IPS-20b (cell line): ENCODE data around the gene RCOR1.
"Not testable (repeated sequence)": the region's sequence is repeated elsewhere in the genome, so short reads cannot be mapped to it uniquely, and the experiment has no call there.

Experiments used
- H3K27ac ChIP-seq: one replicate; pipeline ENCODE4 v1.5.1; 2013; ENCODE audit warnings: low read length
- H3K27me3 ChIP-seq: 2 replicates; pipeline ENCODE4 v1.6.1; 2013; ENCODE audit warnings: mild to moderate bottlenecking, low read length, inconsistent platforms; ENCODE audit not compliant: insufficient read depth
- H3K36me3 ChIP-seq: 2 replicates; pipeline ENCODE4 v1.6.1; 2013; ENCODE audit warnings: low read depth, mild to moderate bottlenecking, inconsistent platforms, low read length, moderate library complexity; ENCODE audit not compliant: insufficient read depth
- H3K4me1 ChIP-seq: 2 replicates; pipeline ENCODE4 v1.6.1; 2013; ENCODE audit warnings: mild to moderate bottlenecking, control low read depth, inconsistent platforms, low read length, moderate library complexity; ENCODE audit not compliant: insufficient read depth
- H3K4me3 ChIP-seq: 2 replicates; pipeline ENCODE4 v1.5.1; 2013; ENCODE audit warnings: mild to moderate bottlenecking, low read length, inconsistent platforms
- H3K9ac ChIP-seq: 2 replicates; pipeline ENCODE4 v1.6.1; 2013; ENCODE audit warnings: low read depth, mild to moderate bottlenecking, inconsistent platforms, low read length, moderate library complexity
- H3K9me3 ChIP-seq: 2 replicates; pipeline ENCODE4 v1.6.1; 2013; ENCODE audit warnings: mild to moderate bottlenecking, low read depth, low read length, inconsistent platforms; ENCODE audit not compliant: insufficient read depth

The RCOR1 gene

DNA sequence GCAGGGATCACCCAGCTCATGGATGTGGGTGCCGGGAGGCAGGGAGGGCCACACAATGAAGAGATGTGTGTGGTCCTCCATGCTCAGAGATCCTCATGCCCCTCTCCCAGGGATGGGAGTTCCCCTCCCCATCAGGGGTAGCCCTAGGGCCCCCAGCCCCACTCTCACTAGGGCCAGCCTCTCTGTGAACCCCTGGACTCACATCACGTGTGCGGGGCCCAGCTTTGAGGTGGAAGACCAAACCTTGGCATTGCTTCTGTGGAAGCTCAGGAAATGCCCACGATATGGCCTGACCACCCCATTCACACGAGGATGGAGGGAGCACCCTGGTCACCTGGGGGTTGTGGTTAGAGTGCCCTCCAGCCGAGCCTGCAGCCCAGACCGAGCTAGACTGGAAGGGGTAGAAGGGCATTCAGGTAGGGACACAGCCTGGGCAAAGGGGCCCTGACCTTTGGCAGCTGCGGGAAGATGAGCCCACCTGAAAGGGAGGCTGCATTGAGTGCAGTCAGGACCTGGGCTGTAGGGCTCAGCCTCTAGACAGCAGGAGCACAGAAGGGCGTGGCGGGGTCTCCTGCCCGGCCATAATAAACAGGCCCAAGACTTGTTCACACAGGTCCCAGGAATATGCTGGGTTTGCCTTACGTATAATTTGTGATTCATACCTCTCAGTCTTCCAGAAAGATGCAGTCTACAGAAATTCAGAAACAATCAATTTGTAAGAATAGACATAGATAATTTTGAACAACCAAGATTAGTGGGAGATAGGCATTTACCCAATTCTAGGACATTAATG, 34.8 kb upstream of the RCOR1 start:
- Histone ChIP-seq H3K27me3 (no peaks in the 10 kb centered on the region), H3K4me1 (no peaks in the 10 kb centered on the region), H3K27ac (no peak overlapping the region), H3K9me3 (no peaks in the 10 kb centered on the region), H3K4me3 (no peak overlapping the region), H3K9ac (no peak overlapping the region), H3K36me3 (no peaks in the 10 kb centered on the region)

DNA sequence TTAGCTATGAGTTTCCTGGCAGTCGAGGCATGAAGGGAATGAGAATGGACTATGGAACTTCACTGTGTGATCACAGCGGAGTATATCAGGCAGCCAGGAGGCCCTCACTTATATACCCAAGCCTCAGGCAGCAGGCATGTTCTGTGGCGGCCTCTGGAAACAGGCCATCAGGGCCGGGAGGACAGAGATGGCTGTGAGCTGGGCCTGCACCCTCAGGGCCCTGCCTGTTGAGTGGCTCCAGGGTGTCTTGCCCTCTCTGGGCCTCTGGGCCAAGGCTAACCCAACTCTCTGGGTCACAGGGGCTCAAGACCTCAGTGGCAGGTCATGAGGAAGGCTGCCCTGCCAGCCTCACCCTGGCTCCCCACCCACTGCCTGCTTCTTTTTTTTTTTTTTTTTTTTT, 33.9 kb upstream of the RCOR1 start:
- H3K9me3 ChIP-seq = no peaks in the 10 kb centered on the region
- no peaks in the 10 kb centered on the region for H3K27me3 ChIP-seq
- no peaks in the 10 kb centered on the region for H3K4me1 ChIP-seq
- H3K9ac ChIP-seq = no peak overlapping the region
- no peaks in the 10 kb centered on the region for H3K36me3 ChIP-seq
- H3K4me3 ChIP-seq = no peak overlapping the region
- H3K27ac ChIP-seq = no peak overlapping the region

DNA sequence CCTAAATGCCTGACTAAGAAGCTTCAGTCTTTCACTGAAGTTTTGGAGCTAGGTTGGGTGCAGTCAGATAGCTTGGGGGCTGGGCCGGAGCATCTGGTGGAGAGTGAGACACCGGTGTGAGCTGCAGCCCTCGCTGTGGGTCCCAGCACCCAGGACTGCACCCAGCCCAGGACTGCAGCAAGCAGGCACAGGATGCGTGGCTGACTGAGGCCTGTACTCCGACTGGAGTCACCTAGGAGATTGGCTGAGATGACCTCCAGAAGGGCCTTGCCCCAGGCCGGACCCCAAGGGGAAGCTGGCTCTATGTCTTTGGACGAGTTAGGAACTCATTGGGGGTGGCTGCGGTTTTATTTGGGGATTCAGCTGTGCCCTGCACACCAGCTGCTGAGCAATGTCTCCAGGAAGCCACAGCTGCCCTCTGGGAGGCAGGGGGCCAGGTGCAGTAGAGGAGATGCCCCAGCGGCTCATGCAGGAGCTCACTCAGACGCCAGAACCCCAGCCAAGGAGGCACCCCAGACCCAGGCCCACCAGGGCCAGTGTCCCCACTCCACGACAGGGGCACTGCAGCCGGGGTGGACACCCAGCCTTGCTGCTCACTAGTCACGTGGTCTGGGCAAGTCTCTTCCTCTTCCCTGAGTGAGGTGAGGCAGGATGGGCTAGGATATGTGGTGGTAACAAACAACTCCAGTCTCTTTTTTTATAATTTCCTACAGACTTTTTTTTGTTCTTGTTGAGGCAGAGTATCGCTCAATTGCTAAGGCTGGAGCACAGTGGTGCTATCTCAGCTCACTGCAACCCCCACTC, 31.8 kb upstream of the RCOR1 start:
- Histone ChIP-seq H3K4me3 (no peak overlapping the region), H3K27me3 (no peaks in the 10 kb centered on the region), H3K27ac (no peak overlapping the region), H3K9ac (no peak overlapping the region), H3K4me1 (no peaks in the 10 kb centered on the region), H3K9me3 (no peaks in the 10 kb centered on the region), H3K36me3 (no peaks in the 10 kb centered on the region)

DNA sequence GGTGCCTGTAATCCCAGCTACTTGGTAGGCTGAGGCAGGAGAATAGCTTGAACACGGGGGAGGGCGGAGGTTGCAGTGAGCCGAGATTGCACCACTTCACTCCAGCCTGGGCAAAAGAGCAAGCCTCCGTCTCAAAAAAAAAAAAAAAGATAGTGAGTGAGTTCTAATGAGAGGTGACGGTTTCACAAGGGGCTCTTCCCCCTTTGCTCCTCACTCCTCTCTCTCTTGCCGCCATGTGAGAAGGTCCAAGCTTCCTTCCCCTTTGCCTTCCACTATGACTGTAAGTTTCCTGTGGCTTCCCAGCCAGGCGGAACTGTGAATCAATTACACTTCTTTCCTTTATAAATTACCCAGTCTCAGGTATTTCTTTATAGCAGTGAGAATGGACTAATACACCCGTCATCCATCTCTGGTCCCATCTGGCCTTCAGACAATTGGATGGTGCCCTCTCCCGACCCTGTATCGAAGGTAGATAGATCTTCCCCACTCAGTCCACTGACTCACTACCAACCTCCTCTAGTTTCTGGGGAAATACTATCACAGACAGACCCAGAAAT, 27.0 kb upstream of the RCOR1 start:
- no peak overlapping the region for H3K9ac ChIP-seq
- no peak overlapping the region for H3K27ac ChIP-seq
- H3K36me3 ChIP-seq = no peaks in the 10 kb centered on the region
- no peak overlapping the region for H3K4me3 ChIP-seq
- peaks cover 9% of the 10 kb centered on the region for H3K4me1 ChIP-seq
- H3K27me3 ChIP-seq = no peaks in the 10 kb centered on the region
- H3K9me3 ChIP-seq = no peaks in the 10 kb centered on the region

DNA sequence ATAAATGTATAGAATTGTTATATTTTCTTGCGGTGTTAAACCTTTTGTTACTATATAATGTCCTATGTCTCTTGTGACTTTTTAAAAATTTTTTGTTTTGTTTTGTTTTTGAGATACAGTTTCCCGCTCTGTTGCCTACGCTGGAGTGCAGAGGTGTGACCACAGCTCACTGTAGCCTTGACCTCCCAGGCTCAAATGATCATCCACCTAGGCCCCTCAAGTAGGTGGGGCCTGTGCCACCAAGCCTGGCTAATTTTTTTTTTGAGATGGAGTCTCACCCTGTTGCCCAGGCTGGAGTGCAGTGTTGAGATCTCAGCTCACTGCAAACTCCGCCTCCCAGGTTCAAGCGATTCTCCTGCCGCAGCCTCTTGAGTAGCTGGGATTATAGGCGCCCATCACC, 26.5 kb upstream of the RCOR1 start:
- no peaks in the 10 kb centered on the region for H3K9me3 ChIP-seq
- no peak overlapping the region for H3K27ac ChIP-seq
- H3K9ac ChIP-seq = no peak overlapping the region

DNA sequence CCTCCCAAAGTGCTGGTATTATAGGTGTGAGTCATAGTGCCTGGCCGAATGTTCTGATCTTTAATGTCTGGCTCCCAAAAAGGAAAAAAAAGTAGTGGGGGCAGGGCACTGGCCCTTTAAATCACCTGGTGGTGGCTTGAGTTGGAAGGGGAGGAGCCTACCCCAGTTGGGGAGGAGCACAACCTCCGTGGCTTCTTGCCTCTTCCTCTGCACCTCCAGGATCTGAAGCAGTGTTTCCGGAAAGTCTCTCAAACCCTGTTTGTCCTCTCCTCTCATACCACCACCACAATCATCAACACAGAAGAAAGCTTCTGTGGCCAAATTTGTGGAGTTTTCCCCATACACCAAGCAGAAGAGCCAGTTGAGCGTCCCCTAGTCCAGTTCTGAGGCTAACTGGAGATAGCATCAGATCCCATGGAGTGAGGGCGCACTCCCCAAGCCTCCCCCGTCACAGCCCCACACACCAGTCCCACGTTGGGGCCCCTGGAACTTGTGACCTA, 24.3 kb upstream of the RCOR1 start:
- H3K27ac ChIP-seq = no peak overlapping the region
- H3K4me1 ChIP-seq = peaks cover 9% of the 10 kb centered on the region
- H3K36me3 ChIP-seq = no peaks in the 10 kb centered on the region
- H3K9ac ChIP-seq = peak overlapping the region; percentile 24; the same call in 1 of the 2 replicates
- H3K27me3 ChIP-seq = no peaks in the 10 kb centered on the region
- no peaks in the 10 kb centered on the region for H3K9me3 ChIP-seq
- peak overlapping the region; percentile 9; the same call in 1 of the 2 replicates for H3K4me3 ChIP-seq

More for the DNA sequence above, 26.5 kb upstream of the RCOR1 start:
- peaks cover 9% of the 10 kb centered on the region for H3K4me1 ChIP-seq
- H3K4me3 ChIP-seq = no peak overlapping the region
- no peaks in the 10 kb centered on the region for H3K27me3 ChIP-seq
- no peaks in the 10 kb centered on the region for H3K36me3 ChIP-seq

DNA sequence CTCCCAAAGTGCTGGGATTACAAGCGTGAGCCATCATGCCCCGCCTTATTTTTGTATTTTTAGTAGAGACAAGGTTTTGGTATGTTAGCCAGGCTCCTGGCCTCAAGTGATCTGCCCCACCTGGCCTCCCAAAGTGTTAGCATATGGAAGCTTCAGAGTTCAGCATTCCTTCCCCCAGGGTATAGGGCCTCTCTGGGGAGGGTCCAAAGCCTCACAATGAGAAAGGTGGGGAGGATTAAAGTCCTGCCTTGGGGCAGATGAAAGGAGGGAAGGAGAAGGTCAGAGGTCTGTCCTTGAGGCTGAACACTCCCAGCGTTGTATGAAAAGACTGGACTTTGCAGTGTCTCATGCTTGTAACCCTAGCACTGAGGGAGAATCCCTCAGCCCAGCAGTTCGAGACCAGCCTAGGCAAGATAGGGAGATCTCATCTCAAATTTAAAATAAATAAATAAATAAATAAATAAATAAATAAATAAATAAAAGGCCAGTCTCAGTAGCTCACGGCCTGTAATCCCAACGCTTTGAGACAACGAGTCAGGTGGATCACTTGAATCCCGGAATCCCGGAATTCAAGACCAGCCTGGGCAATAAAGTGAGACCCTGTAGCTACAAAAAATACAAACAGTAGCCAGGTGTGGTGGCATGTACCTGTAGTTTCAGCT, 22.0 kb upstream of the RCOR1 start:
- H3K9me3 ChIP-seq = no peaks in the 10 kb centered on the region
- H3K4me1 ChIP-seq = peaks cover 18% of the 10 kb centered on the region
- H3K4me3 ChIP-seq = no peak overlapping the region
- H3K9ac ChIP-seq = no peak overlapping the region
- no peaks in the 10 kb centered on the region for H3K36me3 ChIP-seq
- H3K27ac ChIP-seq = no peak overlapping the region
- H3K27me3 ChIP-seq = no peaks in the 10 kb centered on the region

DNA sequence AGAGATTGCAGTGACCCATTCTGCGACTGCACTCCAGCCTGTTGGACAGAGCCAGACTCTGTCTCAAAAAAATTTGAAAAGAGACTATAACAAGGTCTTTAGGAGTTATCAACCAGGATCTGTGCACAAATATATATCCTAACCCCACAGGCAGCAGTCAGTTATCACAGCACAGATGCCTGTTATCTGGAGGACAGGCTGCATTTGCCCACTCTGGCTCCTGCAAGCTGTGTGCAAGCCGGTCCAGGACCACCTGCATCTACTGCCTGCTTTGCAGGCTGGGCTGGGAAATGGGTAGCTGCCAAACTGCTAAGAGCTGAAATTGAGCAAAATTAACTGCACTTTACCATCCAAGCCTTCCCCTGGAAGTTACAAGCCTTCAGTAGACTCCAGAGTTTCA, 21.4 kb upstream of the RCOR1 start:
- Histone ChIP-seq H3K27ac (no peak overlapping the region), H3K36me3 (no peaks in the 10 kb centered on the region), H3K4me1 (peaks cover 18% of the 10 kb centered on the region), H3K9ac (no peak overlapping the region), H3K27me3 (no peaks in the 10 kb centered on the region), H3K9me3 (no peaks in the 10 kb centered on the region), H3K4me3 (no peak overlapping the region)

DNA sequence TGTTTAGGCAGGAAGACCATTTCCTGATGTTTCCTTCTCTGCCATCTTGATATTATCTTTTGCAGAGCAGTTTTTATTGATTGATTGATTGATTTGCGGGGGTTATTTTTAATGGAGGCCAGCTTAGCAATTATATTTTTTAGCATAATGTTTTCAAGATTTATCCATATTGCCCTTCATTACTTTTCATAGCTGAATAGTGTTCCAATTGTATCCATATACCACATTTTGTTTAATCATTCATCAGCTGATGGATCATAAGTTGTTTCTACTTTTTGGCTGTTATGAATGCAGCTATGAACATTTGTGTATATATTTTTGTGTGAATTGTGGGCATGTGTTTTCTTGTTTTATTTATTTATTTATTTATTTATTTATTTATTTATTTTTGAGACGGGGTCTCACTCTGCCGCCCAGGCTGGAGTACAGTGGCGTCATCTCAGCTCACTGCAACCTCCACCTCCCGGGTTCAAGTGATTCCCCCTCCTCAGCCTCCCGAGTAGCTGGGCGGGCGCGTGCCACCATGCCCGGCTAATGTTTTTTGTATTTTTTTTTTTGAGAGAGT, 20.9 kb upstream of the RCOR1 start:
- H3K36me3 ChIP-seq = no peaks in the 10 kb centered on the region
- no peak overlapping the region for H3K27ac ChIP-seq
- no peaks in the 10 kb centered on the region for H3K27me3 ChIP-seq
- no peak overlapping the region for H3K9ac ChIP-seq
- no peaks in the 10 kb centered on the region for H3K9me3 ChIP-seq
- H3K4me3 ChIP-seq = no peak overlapping the region
- H3K4me1 ChIP-seq = peaks cover 18% of the 10 kb centered on the region

DNA sequence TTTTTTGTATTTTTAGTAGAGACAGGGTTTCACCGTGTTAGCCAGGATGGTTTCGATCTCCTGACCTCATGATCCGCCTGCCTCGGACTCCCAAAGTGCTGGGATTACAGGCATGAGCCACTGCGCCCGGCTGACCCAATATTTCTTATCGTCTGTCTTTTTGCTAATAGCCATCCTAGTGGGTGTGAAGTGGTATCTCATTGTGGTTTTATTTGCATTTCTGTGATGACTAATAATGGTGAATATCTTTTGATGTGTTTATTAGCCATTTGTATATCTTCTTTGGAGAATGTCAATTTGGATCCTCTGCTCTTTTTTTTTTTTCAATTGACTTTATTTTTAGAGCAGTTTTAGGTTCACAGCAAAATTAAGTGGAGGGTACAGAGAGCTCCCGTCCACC, 19.3 kb upstream of the RCOR1 start:
- not testable (repeated sequence) for H3K27me3 ChIP-seq, H3K9ac ChIP-seq, H3K27ac ChIP-seq, H3K4me3 ChIP-seq, H3K36me3 ChIP-seq, H3K9me3 ChIP-seq
- H3K4me1 ChIP-seq = peaks cover 12% of the 10 kb centered on the region

DNA sequence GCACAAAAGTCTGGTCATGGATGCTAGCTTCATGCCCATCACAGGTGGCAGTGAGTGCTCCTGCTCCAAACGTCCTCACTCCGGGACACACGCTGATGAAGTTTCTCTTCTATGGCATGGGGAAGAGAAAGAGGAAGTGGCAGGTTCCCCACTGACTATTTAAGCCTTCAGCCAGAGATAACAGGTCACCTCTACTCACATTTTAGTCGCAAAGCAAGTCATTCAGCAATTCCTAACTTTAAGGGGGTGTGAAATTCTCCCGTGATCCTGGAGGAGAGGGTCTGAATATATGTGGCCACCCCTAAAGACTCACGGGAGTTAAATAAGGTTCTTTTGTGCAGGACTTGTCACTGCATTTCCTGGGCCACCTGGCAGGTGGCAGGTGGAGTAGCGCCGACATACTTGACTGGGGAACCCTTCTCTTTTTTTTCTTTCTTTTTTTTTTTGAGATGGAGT, 18.8 kb upstream of the RCOR1 start:
- no peaks in the 10 kb centered on the region for H3K27me3 ChIP-seq
- no peak overlapping the region for H3K27ac ChIP-seq
- peaks cover 8% of the 10 kb centered on the region for H3K4me1 ChIP-seq
- H3K4me3 ChIP-seq = no peak overlapping the region
- H3K36me3 ChIP-seq = no peaks in the 10 kb centered on the region
- H3K9ac ChIP-seq = no peak overlapping the region
- H3K9me3 ChIP-seq = no peaks in the 10 kb centered on the region
